Activated CD4-positive, CD25-positive, alpha-beta regulatory T cell treated with anti-CD3 and anti-CD28 coated beads, Interleukin-2, amount 50 U/mL, for 16 hours (primary cell): Measurements from ENCODE around the gene MAGEA2B.
"Not testable (repeated sequence)": the region's sequence is repeated elsewhere in the genome, so short reads cannot be mapped to it uniquely, and the experiment has no call there.

Experiments
- DNase-seq: peaks from one replicate; pipeline ENCODE4 v3.0.0-alpha.2; 2020; ENCODE audit warnings: low read depth, low spot score

The MAGEA2B gene, protein sequence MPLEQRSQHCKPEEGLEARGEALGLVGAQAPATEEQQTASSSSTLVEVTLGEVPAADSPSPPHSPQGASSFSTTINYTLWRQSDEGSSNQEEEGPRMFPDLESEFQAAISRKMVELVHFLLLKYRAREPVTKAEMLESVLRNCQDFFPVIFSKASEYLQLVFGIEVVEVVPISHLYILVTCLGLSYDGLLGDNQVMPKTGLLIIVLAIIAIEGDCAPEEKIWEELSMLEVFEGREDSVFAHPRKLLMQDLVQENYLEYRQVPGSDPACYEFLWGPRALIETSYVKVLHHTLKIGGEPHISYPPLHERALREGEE

DNA sequence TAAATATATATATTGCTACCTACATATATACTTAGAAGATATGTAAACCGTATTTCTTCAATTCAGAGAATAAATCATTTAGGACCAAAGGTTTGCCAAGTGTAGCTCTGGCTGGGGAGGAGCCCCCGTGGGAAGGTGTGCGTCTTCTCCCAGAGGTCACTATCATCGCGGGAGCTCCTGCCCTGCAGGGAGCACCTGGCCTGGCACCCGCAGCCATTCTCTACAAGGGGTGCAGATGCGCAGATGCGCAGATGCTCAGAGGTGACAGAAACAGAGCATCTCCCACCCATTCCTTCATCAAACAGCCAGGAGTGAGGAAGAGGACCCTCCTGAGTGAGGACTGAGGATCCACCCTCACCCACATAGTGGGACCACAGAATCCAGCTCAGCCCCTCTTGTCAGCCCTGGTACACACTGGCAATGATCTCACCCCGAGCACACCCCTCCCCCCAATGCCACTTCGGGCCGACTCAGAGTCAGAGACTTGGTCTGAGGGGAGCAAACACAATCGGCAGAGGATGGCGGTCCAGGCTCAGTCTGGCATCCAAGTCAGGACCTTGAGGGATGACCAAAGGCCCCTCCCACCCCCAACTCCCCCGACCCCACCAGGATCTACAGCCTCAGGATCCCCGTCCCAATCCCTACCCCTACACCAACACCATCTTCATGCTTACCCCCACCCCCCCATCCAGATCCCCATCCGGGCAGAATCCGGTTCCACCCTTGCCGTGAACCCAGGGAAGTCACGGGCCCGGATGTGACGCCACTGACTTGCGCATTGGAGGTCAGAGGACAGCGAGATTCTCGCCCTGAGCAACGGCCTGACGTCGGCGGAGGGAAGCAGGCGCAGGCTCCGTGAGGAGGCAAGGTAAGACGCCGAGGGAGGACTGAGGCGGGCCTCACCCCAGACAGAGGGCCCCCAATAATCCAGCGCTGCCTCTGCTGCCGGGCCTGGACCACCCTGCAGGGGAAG is at the start of gene MAGEA2B:
MAGEA2B (plus strand) TSS at position 814 of the 973 bp plus-strand sequence. CDS start 2,479 bp downstream, outside the sequence.
- DNase-seq = not testable (repeated sequence)

DNA sequence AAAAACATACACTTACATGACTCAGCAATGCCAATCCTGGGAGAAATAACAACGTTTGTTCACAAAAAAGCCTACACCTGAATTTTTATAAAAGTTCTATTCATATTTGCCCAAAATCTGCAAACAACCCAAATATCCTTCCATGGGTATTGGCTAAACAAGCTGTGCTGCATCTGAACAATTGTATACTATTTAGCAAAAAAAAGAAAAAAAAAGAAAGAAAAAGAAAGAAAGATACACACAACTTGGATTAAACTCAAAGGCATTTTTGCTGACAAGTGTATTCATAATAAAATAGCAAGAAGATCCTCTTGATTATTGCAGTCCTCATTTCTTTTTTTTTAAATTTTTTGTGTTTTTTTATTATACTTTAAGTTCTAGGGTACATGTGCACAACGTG is 40.3 kb upstream of the MAGEA2B start:
- no peak for DNase-seq

DNA sequence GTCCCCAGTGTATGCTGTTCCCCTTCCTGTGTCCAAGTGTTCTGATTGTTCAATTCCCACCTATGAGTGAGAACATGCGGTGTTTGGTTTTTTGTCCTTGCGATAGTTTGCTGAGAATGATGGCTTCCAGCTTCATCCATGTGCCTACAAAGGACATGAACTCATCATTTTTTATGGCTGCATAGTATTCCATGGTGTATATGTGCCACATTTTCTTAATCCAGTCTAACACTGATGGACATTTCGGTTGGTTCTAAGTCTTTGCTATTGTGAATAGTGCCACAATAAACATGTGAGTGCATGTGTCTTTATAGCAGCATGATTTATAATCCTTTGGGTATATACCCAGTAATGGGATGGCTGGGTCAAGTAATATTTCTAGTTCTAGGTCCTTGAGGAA is 39.8 kb upstream of the MAGEA2B start:
- DNase-seq = not testable (repeated sequence)

DNA sequence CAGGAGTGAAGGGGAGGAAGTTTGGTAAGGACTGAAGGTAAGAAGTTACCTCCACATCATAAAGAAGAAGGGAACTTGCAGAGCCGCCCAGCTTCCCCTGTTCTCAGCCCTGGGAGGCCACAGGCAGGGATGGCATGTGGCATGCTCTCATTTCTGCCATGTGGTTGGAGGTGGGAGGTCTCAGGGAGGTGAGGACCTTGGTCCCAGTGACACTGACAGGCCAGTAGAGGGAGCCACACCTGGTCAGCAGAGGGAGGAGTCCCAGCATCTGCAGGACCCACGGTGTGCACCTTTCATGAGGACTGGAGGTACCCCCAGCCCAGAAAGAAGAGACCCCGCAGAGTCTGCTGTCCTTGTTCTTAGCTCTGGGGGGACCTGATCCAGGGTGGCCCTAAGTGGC is 33.4 kb upstream of the MAGEA2B start:
- DNase-seq = not testable (repeated sequence)

DNA sequence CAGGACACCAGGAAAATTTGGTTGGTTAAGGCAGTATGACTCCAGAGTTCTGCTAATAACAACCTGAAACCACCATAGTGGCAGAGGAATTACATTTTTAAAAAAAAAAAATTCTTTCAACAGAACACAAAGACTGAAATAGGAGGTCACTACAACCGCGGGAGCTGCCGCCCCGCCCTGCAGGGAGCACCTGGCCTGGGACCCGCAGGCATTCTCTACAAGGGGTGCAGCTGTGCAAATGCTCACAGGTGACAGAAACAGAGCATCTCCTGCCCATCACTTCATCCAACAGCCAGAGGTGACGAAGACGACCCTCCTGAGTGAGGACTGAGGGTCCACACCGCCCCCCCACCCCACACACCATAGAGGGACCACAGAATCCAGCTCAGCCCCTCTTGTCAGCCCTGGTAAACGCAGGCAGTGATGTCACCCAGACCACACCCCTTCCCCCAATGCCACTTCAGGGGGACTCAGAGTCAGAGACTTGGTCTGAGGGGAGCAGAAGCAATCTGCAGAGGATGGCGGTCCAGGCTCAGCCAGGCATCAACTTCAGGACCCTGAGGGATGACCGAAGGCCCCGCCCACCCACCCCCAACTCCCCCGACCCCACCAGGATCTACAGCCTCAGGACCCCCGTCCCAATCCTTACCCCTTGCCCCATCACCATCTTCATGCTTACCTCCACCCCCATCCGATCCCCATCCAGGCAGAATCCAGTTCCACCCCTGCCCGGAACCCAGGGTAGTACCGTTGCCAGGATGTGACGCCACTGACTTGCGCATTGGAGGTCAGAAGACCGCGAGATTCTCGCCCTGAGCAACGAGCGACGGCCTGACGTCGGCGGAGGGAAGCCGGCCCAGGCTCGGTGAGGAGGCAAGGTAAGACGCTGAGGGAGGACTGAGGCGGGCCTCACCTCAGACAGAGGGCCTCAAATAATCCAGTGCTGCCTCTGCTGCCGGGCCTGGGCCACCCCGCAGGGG is 16.2 kb upstream of the MAGEA2B start, which contains the start of gene MAGEA3:
MAGEA3 (plus strand) TSS at position 843 of the 980 bp plus-strand sequence. CDS start 2,039 bp downstream, outside the sequence.
- not testable (repeated sequence) for DNase-seq

DNA sequence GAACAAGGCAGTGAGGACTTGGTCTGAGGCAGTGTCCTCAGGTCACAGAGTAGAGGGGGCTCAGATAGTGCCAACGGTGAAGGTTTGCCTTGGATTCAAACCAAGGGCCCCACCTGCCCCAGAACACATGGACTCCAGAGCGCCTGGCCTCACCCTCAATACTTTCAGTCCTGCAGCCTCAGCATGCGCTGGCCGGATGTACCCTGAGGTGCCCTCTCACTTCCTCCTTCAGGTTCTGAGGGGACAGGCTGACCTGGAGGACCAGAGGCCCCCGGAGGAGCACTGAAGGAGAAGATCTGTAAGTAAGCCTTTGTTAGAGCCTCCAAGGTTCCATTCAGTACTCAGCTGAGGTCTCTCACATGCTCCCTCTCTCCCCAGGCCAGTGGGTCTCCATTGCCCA is 14.0 kb upstream of the MAGEA2B start:
- not testable (repeated sequence) for DNase-seq

DNA sequence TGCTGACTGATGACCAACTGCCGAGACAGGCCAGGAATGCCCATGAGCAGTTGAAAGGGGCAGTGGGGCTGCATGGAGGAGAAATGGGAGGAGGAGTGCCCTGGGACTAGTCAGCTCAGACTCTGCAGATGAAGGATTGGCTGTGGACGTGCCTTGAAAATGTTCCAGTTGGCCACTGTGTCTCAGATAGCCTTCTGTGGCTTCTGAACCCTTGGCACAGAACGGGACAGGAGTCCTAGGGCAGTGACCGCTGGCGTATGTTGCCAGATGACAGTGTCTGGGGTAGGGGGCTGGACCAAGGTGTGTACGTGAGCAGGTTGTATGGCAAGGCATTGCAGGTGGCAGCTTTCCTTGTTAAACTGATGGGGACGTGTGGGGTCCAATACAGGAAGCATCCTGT is 7.9 kb upstream of the MAGEA2B start:
- not testable (repeated sequence) for DNase-seq

DNA sequence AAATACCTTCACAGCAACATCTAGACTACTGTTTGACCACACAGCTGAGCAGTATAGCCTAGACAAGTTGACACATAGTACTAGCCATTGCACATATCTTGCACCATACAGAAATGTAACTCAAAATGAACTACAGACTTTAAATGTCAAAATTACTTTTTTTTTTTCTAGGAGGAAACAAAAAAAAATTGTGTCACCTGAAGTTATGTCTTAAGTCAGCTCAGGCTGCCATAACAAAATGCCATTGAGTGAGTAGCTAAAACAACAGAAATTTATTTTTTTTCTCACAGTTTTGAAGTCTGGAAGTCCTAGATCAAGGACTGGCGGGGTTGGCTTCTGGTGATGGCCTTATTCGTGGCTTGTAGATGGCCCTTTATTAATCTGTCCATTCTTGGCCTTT is 5.3 kb upstream of the MAGEA2B start, which contains the start of gene CSAG2:
CSAG2 (minus strand) TSS at position 101 of the 400 bp plus-strand sequence. CDS start 161 bp downstream, outside the sequence.
- DNase-seq = not testable (repeated sequence)

DNA sequence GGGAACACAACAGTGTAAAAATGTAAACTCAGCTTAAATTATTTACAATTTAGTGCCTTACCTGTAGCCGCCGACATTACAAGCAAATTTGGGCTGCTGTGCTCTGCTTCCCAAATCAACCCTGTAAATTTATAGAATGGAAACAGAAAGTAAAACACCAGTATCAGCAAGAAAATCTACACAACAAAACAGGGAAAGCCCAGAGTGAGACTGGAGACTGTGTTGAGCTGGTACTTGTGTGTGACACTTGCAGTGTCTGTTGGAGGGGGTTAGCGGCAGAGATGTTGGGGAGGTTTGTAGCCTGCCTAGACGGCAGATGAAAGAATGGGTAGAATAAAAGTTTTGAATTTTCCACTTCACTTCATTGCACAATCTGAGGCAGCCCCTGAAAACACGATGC is 1.2 kb upstream of the MAGEA2B start:
- DNase-seq = not testable (repeated sequence)

DNA sequence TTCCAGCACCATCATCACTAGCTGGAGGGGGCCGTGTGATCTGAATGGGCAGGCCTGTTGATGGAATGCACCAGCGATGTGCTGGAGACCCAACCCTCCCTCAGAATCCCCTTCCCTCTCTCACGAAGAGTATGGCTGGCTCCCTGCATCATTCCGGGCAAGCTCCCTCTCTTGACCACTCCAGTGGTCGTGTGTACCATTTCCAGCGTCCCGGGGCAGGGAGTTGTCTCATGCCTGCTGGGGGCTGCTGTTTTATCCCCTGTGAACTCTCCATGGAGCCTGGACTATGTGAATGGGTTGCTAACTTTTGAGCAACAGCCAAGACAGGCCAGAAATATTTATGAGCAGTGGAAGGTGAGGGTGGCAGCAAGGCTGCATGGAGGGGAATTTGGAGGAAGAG is 11.0 kb downstream of the MAGEA2B start:
- DNase-seq = no peak

DNA sequence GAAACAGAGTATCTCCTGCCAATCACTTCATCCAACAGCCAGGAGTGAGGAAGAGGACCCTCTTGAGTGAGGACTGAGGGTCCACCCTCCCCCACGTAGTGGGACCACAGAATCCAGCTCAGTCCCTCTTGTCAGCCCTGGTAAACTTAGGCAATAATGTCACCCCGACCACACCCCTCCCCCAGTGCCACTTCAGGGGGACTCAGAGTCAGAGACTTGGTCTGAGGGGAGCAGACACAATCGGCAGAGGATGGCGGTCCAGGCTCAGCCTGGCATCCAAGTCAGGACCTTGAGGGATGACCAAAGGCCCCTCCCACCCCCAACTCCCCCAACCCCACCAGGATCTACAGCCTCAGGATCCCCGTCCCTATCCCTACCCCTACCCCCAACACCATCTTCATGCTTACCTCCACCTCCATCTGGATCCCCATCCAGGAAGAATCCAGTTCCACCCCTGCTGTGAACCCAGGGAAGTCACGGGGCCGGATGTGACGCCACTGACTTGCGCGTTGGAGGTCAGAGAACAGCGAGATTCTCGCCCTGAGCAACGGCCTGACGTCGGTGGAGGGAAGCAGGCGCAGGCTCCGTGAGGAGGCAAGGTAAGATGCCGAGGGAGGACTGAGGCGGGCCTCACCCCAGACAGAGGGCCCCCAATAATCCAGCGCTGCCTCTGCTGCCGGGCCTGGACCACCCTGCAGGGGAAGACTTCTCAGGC is 19.0 kb downstream of the MAGEA2B start, which contains the start of the genes CSAG1 and MAGEA12:
CSAG1 (minus strand) TSS at position 461 of the 715 bp plus-strand sequence. CDS start 1,261 bp downstream, outside the sequence.
MAGEA12 (plus strand) TSS at position 497 of the 715 bp plus-strand sequence. CDS start 2,405 bp downstream, outside the sequence.
- no peak for DNase-seq

DNA sequence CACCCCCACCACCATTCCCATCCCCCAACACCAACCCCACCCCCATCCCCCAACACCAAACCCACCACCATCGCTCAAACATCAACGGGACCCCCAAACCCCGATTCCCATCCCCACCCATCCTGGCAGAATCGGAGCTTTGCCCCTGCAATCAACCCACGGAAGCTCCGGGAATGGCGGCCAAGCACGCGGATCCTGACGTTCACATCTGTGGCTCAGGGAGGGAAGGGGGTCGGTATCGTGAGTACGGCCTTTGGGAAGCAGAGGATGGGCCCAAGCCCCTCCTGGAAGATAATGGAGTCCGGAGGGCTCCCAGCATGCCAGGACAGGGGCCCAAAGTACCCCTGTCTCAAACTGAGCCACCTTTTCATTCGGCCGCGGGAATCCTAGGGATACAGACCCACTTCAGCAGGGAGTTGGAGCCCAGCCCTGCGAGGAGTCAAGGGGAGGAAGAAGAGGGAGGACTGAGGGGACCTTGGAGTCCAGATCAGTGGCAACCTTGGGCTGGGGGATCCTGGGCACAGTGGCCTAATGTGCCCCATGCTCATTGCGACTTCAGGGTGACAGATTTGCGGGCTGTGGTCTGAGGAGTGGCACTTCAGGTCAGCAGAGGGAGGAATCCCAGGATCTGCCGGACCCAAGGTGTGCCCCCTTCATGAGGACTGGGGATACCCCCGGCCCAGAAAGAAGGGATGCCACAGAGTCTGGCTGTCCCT is 19.9 kb downstream of the MAGEA2B start:
- not testable (repeated sequence) for DNase-seq

DNA sequence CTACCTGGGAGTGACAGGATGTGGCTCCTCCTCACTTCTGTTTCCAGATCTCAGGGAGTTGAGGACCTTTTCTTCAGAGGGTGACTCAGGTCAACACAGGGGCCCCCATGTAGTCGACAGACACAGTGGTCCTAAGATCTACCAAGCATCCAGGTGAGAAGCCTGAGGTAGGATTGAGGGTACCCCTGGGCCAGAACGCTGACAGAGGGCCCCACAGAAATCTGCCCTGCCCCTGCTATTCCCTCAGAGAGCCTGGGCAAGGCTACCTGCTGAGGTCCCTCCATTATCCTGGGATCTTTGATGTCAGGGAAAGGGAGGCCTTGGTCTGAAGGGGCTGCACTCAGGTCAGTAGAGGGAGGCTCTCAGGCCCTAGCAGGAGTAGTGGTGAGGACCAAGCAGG is 20.7 kb downstream of the MAGEA2B start:
- no peak for DNase-seq

DNA sequence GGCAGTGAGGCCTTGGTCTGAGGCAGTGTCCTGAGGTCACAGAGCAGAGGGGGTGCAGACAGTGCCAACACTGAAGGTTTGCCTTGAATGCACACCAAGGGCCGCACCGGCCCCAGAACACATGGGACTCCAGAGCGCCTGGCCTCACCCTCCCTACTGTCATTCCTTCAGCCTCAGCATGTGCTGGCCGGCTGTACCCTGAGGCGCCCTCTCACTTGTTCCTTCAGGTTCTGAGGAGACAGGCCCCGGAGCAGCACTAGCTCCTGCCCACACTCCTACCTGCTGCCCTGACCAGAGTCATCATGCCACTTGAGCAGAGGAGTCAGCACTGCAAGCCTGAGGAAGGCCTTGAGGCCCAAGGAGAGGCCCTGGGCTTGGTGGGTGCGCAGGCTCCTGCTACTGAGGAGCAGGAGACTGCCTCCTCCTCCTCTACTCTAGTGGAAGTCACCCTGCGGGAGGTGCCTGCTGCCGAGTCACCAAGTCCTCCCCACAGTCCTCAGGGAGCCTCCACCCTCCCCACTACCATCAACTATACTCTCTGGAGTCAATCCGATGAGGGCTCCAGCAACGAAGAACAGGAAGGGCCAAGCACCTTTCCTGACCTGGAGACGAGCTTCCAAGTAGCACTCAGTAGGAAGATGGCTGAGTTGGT is 21.6 kb downstream of the MAGEA2B start:
- DNase-seq = no peak

DNA sequence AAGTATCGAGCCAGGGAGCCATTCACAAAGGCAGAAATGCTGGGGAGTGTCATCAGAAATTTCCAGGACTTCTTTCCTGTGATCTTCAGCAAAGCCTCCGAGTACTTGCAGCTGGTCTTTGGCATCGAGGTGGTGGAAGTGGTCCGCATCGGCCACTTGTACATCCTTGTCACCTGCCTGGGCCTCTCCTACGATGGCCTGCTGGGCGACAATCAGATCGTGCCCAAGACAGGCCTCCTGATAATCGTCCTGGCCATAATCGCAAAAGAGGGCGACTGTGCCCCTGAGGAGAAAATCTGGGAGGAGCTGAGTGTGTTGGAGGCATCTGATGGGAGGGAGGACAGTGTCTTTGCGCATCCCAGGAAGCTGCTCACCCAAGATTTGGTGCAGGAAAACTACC is 22.1 kb downstream of the MAGEA2B start:
- DNase-seq = not testable (repeated sequence)

DNA sequence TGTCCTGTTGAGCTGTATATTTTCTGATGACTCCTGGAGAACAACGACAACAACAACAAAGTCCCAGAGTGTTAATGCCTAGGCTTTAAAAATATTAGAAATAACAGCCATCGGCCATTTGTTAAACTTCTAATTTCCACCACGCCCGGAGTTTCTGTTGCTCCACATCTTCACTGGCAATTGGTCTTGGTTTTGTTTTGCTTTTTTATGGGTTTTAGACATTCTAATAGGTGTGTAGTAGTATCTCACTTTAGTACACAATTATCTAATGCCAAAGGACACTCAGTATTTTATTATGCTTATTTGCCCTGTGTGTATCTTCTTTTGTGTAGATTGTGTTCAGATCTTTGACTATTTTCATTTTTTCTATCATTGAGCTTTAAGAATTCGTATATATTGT is 24.1 kb downstream of the MAGEA2B start:
- DNase-seq = no peak

DNA sequence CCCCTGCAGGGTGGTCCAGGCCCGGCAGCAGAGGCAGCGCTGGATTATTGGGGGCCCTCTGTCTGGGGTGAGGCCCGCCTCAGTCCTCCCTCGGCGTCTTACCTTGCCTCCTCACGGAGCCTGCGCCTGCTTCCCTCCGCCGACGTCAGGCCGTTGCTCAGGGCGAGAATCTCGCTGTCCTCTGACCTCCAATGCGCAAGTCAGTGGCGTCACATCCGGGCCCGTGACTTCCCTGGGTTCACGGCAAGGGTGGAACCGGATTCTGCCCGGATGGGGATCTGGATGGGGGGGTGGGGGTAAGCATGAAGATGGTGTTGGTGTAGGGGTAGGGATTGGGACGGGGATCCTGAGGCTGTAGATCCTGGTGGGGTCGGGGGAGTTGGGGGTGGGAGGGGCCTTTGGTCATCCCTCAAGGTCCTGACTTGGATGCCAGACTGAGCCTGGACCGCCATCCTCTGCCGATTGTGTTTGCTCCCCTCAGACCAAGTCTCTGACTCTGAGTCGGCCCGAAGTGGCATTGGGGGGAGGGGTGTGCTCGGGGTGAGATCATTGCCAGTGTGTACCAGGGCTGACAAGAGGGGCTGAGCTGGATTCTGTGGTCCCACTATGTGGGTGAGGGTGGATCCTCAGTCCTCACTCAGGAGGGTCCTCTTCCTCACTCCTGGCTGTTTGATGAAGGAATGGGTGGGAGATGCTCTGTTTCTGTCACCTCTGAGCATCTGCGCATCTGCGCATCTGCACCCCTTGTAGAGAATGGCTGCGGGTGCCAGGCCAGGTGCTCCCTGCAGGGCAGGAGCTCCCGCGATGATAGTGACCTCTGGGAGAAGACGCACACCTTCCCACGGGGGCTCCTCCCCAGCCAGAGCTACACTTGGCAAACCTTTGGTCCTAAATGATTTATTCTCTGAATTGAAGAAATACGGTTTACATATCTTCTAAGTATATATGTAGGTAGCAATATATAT is 39.5 kb downstream of the MAGEA2B start, which contains the start of gene MAGEA2:
MAGEA2 (minus strand) TSS at position 157 of the 965 bp plus-strand sequence. CDS start 2,479 bp downstream, outside the sequence.
- not testable (repeated sequence) for DNase-seq
